GM18873 (cell line): ENCODE results near the gene SLC48A1.

Experiments
- ATAC-seq: cut with Tn5 transposase; IDR thresholded peaks from one replicate; pipeline ENCODE4 v1.9.1; 2021; ENCODE audit warnings: mild to moderate bottlenecking, moderate library complexity, moderate number of reproducible peaks; ENCODE audit not compliant: unreplicated experiment, low FRiP score

Gene SLC48A1

GRCh38 chr12:47774663-47775062, 1.6 kb downstream of the SLC48A1 start:
- ATAC-seq, result no peak

GRCh38 chr12:47775100-47775911, 2.3 kb downstream of the SLC48A1 start:
- no peak for ATAC-seq

- ATAC-seq, result no peak
Observed at GRCh38 chr12:47776471-47777143, 3.6 kb downstream of the SLC48A1 start.

GRCh38 chr12:47777151-47777550, 4.1 kb downstream of the SLC48A1 start:
- ATAC-seq, result no peak

- ATAC-seq, result no peak
Observed at GRCh38 chr12:47777741-47778558, 4.9 kb downstream of the SLC48A1 start.

- ATAC-seq, result no peak
Observed at GRCh38 chr12:47778881-47779280, 5.8 kb downstream of the SLC48A1 start.

GRCh38 chr12:47779301-47779942, 6.4 kb downstream of the SLC48A1 start:
- ATAC-seq, result peak; percentile 75

- no peak for ATAC-seq
Observed at GRCh38 chr12:47779943-47780504, 7.0 kb downstream of the SLC48A1 start.

GRCh38 chr12:47781479-47782371, 8.7 kb downstream of the SLC48A1 start:
- ATAC-seq, result no peak

GRCh38 chr12:47782372-47782770, 9.3 kb downstream of the SLC48A1 start:
- no peak for ATAC-seq

GRCh38 chr12:47783024-47783755, 10.2 kb downstream of the SLC48A1 start:
- ATAC-seq, result no peak

- ATAC-seq, result no peak
Observed at GRCh38 chr12:47783821-47784819, 11.1 kb downstream of the SLC48A1 start.

GRCh38 chr12:47785036-47785886, 12.2 kb downstream of the SLC48A1 start:
- no peak for ATAC-seq

GRCh38 chr12:47785887-47786661, 13.0 kb downstream of the SLC48A1 start:
- ATAC-seq, result no peak

- no peak for ATAC-seq
Observed at GRCh38 chr12:47786662-47787280, 13.7 kb downstream of the SLC48A1 start.
